ENCODE results near the gene ABCC11. TPM values are rescaled to one million over a fixed set of nuclear protein-coding genes. Genes with fewer than 3 reads are reported as not detected.
A peak's percentile ranks its signal among the peaks of the same experiment; 100 is the strongest.

ABCC11 gene
- total and polyA plus RNA-seq, 2 of the 13 experiments (the other 11 are each of a cell fraction or from before 2014, with no cell fraction given), result 1.0 to 1.4 TPM

- Histone ChIP-seq H3K4me3 (replicated peaks in 1 of 3; ENCODE audit: insufficient read depth in 1 of 3, low read depth in 2 of 3, low read length in 3 of 3) (no peak overlapping the region), H3K27ac (ENCODE audit: extremely low read length, insufficient read depth, low read length) (no peak overlapping the region), H3K79me2 (ENCODE audit: insufficient read depth, low read length) (no peaks in the 10 kb centered on the region), H3K9me3 (ENCODE audit: low read length) (no peaks in the 10 kb centered on the region), H3K9ac (ENCODE audit: insufficient read depth, low read depth, low read length) (no peak overlapping the region), H4K20me1 (ENCODE audit: insufficient read depth, low read length) (no peaks in the 10 kb centered on the region), H3K4me2 (ENCODE audit: low read depth, low read length) (no peak overlapping the region), H2AFZ (ENCODE audit: low read length) (no peak overlapping the region), H3K36me3 (replicated peaks in 1 of 2; ENCODE audit: control insufficient read depth in 1 of 2, insufficient read depth in 2 of 2, low read length in 2 of 2) (no peaks in the 10 kb centered on the region), H3K4me1 (ENCODE audit: insufficient read depth, low read length) (peaks cover 30% of the 10 kb centered on the region), H3K27me3 (ENCODE audit: control insufficient read depth in 1 of 2, insufficient read depth in 2 of 2, low read length in 2 of 2) (no peaks in the 10 kb centered on the region)
- in situ Hi-C loops (cut with HindIII; ENCODE audit: extremely low pct_ligation_motif_present, low pct_unique_long_range_greater_than_20kb) (no loop called here), intact Hi-C loops (cut with micrococcal nuclease; ENCODE audit: unreplicated experiment) (no loop called here)
- ATAC-seq (no peak), FAIRE-seq (no peak), DNase-seq (ENCODE audit: low spot score) (no peak)
- WGBS (ENCODE audit: low lambda C conversion rate), result 89% methylated on average over 3 of the region's 3 CpGs
- TF ChIP-seq ZBTB34 (CRISPR knock-in tag; IDR thresholded peaks at IDR 0.05), result no peak
- BruUV-seq (replicated peaks), result no TSS peak
- ChIA-PET CTCF (ENCODE audit: low intra/inter-chr PET ratio, low total read pairs) (no interaction called here), POLR2A (no interaction called here)
Measured at GRCh38 chr16:48212033-48212432, 35.3 kb downstream of the ABCC11 start.

DNA sequence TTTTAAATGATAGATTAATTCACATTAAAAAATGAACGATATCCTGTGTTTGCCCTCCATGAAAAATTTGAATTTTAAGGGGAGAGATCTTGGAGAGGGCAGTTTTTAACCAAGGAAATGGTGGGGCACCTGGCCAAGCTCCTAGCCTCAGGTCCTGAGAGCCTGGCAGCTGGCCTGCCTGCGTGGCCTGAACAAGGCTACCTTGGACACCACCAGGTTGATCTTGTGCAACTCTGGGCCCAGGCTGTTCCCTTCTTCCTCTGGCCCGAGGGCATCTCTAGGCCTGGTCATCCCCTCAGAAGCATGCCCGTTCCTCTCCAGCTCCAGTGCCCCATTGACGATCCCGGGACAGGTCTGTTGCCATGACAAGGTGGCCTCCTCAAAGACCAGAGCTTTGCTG, 36.6 kb downstream of the ABCC11 start:
- FAIRE-seq, result no peak
- ChIA-PET POLR2A (no interaction called here), CTCF (ENCODE audit: low intra/inter-chr PET ratio, low total read pairs) (no interaction called here)
- H4K20me1 ChIP-seq (ENCODE audit: insufficient read depth, low read length), result no peaks in the 10 kb centered on the region
- no peaks in the 10 kb centered on the region for H3K9me3 ChIP-seq (ENCODE audit: low read length)
- WGBS (ENCODE audit: low lambda C conversion rate), result 64% methylated on average over 5 of the region's 6 CpGs
- BruUV-seq (replicated peaks), result no TSS peak
- no peak overlapping the region for H3K27ac ChIP-seq (ENCODE audit: extremely low read length, insufficient read depth, low read length)
- no peak for TF ChIP-seq PAWR (CRISPR knock-in tag; IDR thresholded peaks at IDR 0.05; ENCODE audit: borderline replicate concordance)
- TF ChIP-seq MXD1 (CRISPR knock-in tag; IDR thresholded peaks at IDR 0.05), result no peak
- no peak for TF ChIP-seq CCDC6 (CRISPR knock-in tag; IDR thresholded peaks at IDR 0.05)
- TF ChIP-seq PREB (CRISPR knock-in tag; IDR thresholded peaks at IDR 0.05), result no peak
- TF ChIP-seq IRF2 (CRISPR knock-in tag; IDR thresholded peaks at IDR 0.05), result no peak
- TF ChIP-seq MEF2D (CRISPR knock-in tag; IDR thresholded peaks at IDR 0.05), result no peak
- TF ChIP-seq FOXO1 (CRISPR knock-in tag; IDR thresholded peaks at IDR 0.05), result no peak
- TF ChIP-seq ZNF619 (CRISPR knock-in tag; IDR thresholded peaks at IDR 0.05), result no peak
- no peak for TF ChIP-seq ZBTB44 (CRISPR knock-in tag; IDR thresholded peaks at IDR 0.05)
- TF ChIP-seq ELF3 (CRISPR knock-in tag; IDR thresholded peaks at IDR 0.05), result no peak
- no peak for TF ChIP-seq KAT2B (IDR thresholded peaks at IDR 0.05; ENCODE audit: borderline replicate concordance, low read depth, low read length)
- TF ChIP-seq ZNF773 (CRISPR knock-in tag; IDR thresholded peaks at IDR 0.05; ENCODE audit: borderline replicate concordance), result no peak
- in situ Hi-C loops (cut with HindIII; ENCODE audit: extremely low pct_ligation_motif_present, low pct_unique_long_range_greater_than_20kb) (no loop called here), intact Hi-C loops (cut with micrococcal nuclease; ENCODE audit: unreplicated experiment) (no loop called here)
- DNase-seq (ENCODE audit: low spot score), result no peak
- no peak overlapping the region for H3K4me3 ChIP-seq (replicated peaks in 1 of 3; ENCODE audit: insufficient read depth in 1 of 3, low read depth in 2 of 3, low read length in 3 of 3)
- ATAC-seq, result peak; percentile 30; the same call in 1 of the 3 replicates
- H3K36me3 ChIP-seq (replicated peaks in 1 of 2; ENCODE audit: control insufficient read depth in 1 of 2, insufficient read depth in 2 of 2, low read length in 2 of 2), result no peaks in the 10 kb centered on the region
- H2AFZ ChIP-seq (ENCODE audit: low read length), result no peak overlapping the region
- no peaks in the 10 kb centered on the region for H3K27me3 ChIP-seq (ENCODE audit: control insufficient read depth in 1 of 2, insufficient read depth in 2 of 2, low read length in 2 of 2)
- H3K4me2 ChIP-seq (ENCODE audit: low read depth, low read length), result no peak overlapping the region
- H3K79me2 ChIP-seq (ENCODE audit: insufficient read depth, low read length), result no peaks in the 10 kb centered on the region
- H3K9ac ChIP-seq (ENCODE audit: insufficient read depth, low read depth, low read length), result no peak overlapping the region
- peaks cover 35% of the 10 kb centered on the region for H3K4me1 ChIP-seq (ENCODE audit: insufficient read depth, low read length)

Data from HepG2 (cell line).